ENCODE data around the gene DENR.
A peak's percentile ranks its signal among the peaks of the same experiment; 100 is the strongest.
"Not testable (repeated sequence)": the region's sequence is repeated elsewhere in the genome, so short reads cannot be mapped to it uniquely, and the experiment has no call there.

DENR gene, protein sequence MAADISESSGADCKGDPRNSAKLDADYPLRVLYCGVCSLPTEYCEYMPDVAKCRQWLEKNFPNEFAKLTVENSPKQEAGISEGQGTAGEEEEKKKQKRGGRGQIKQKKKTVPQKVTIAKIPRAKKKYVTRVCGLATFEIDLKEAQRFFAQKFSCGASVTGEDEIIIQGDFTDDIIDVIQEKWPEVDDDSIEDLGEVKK
- 69.7 to 70.1 reads per million in 2 donors for total RNA-seq

GRCh38 chr12:122752464-122753318, at the start of gene DENR:
Gene DENR, plus strand, starts transcription at chr12:122752824. Its CDS starts 878 bp downstream, at chr12:122753702.
- DNase-seq: peak; percentile 96

GRCh38 chr12:122702890-122703611, 49.6 kb upstream of the DENR start, which contains the start of gene HCAR2:
Gene HCAR2, minus strand, starts transcription at chr12:122703357. Its CDS starts 74 bp downstream, at chr12:122703283.
- not testable (repeated sequence) for DNase-seq

DNA sequence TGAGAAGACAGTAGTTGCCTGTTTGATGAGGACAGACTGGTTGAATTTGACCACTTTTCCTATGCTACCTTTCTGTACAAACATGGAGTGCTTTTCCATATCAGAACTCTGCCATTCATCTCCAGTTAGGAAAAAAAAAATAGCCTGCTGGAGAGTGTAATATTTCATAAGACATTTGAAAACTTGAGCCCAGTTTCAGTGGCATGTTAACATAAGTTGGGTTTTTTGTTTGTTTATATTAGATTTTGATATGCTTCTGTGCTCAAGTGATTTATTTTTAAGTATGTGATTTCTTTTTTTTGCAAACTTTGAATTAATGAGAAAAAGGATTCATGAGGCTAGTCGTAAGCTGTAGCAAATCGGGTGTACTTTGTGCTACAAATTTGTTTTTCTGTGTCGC, 48.8 kb upstream of the DENR start:
- not testable (repeated sequence) for DNase-seq

DNA sequence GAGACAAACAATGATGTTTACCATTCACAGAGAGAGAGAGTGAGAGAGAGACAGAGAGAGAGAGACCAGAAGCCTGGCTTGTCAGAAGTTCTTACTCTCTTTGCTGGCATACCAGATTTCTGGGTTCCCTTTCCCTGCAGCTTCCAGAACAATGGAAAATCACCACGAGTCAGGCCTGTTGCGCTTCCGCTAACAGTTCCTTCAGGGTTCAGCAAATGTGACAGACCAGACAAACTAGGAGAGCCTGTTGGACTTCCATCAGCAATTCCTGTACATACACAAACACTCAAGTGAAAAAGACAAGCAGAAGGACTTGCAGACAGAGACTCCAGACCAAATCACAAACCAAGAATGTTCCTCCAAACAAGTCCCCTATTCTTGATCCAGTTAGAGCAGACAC, 43.3 kb upstream of the DENR start:
- DNase-seq: not testable (repeated sequence)

- not testable (repeated sequence) for DNase-seq
These were observed 42.3 kb upstream of the DENR start for GRCh38 chr12:122710341-122710740.

DNA sequence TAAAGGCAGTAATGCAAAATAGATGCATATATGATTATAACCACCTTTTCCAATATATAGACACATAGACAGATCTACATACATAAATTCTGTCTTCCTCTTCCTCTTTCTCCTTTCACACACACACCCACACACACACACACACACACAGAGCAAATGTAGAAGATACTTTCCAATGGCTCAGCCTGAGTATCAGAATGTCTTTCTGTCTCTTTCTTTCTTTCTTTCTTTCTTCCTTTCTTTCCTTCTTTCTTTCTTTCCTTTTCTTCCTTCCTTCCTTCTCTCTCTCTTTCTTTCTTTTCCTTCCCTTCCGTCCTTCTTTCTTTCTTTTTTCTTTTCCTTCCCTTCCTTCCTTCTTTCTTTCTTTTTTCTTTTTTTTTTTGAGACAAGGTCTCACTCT, 41.4 kb upstream of the DENR start:
- not testable (repeated sequence) for DNase-seq

- DNase-seq: not testable (repeated sequence)
These were observed 39.0 kb upstream of the DENR start for GRCh38 chr12:122713491-122714188.

DNA sequence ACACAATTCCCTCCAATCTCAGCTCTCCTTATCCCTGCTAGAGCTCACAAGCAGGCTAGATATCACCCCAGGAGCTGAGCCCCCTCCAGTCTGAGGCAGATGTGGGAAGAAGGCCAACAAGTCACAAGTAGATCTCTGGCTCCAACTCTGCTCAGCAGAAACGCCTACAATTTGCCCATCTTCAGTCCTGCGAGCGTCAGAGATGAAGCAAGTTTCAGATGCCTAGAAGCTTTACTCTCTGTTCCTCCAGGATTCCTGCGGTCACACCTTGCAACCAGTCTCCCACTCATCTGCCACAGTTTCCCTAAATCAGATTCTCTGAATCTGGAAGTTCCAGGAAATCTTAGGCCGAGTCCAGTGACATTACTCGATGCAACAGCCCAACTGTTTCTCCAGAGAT, 37.4 kb upstream of the DENR start:
- DNase-seq: not testable (repeated sequence)

GRCh38 chr12:122716658-122717057, 36.0 kb upstream of the DENR start, which contains the start of gene HCAR3:
Gene HCAR3, minus strand, starts transcription at chr12:122716811. Its CDS starts 74 bp downstream, at chr12:122716737.
- not testable (repeated sequence) for DNase-seq

GRCh38 chr12:122721057-122721545, 31.5 kb upstream of the DENR start:
- DNase-seq: no peak

DNA sequence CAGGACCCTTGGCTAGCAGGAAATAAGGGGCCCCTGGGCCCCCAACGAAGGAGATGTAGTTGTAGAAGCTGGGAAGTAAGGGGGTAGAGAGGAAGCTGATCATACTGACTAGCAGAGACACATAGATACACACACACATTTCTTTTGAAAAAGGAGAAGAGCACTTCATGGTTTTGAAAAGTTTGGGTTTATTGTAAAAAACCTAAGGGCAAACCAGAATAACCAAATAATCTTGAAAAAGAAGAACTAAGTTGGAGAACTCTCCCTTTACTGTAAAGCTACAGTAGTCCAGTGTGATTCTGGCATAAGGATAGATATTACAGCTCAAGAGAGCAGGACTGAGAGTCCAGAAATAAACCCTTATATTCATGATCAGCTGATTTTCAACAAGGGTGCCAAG, 30.2 kb upstream of the DENR start:
- DNase-seq: no peak

DNA sequence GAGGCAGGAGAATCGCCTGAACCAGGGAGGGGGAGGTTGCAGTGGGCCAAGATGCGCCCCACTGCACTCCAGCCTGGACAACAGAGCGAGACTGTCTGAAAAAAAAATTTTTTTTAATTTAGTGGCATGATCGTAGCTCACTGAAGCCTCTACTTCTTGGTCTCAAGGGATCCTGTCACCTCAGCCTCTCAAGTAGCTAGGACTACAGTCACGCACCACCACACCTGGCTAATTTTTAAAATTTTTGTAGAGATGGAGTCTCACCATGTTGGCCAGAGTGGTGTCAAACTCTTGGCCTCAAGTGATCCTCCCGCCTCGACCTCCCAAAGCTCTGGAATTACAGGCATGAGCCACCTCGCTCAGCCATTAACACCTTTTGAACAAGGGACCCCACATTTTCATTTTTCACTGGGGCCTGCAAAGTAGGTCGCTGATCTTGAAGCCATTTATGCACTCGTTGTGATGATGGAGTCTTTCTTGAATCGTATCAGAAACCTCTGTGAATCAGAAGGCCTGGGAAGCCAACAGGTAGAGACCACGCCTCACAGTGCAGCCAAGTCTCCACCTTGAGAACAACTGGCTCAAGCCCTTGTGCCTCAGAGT, 27.9 kb upstream of the DENR start:
- DNase-seq: no peak

GRCh38 chr12:122725452-122726079, 27.1 kb upstream of the DENR start:
- no peak for DNase-seq

GRCh38 chr12:122726080-122726558, 26.5 kb upstream of the DENR start:
- no peak for DNase-seq

GRCh38 chr12:122729583-122730214, 22.9 kb upstream of the DENR start:
- no peak for DNase-seq

- DNase-seq: no peak
These were observed 22.2 kb upstream of the DENR start, which contains the start of gene HCAR1 for GRCh38 chr12:122730215-122731014. Gene HCAR1, minus strand, starts transcription at chr12:122730844. Its CDS starts 505 bp downstream, at chr12:122730339.

DNA sequence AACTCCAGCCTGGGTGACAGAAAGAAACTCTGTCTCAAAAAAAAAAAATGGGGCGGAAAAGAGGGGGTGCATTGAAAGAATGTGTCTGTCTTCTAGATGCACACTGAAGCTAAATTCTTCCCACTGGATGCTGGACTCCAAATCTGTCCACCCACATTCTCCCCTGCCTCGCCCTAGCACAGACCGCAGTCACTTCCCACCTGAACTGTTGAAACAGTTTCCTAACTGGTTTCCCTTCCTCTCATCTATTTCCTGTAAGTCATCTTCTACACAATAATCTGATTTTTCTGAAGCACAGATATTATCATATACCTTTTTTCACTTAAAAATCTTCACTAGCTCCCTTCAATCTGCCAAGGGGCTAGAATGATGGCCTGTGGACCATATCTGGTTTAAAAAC, 20.5 kb upstream of the DENR start:
- DNase-seq: no peak

GRCh38 chr12:122732611-122733010, 20.0 kb upstream of the DENR start:
- no peak for DNase-seq

DNA sequence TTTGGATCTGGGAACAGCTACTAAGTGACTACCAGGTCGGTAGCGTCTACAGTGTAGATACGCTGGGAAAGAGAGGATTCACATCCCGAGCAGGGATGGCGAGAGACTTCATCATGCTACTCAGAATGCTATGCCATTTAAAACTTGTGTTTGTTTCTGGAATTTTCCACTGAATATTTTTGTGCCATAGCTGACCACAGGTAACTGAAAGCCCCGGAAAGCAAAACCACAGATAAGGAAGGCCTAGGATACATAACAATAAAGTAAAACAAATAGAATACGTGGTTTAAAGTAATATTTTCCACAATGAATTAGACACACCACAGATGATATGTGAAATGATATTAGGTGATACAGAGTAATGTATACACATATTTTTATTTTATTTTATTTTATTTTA, 14.1 kb upstream of the DENR start:
- DNase-seq: no peak

GRCh38 chr12:122740351-122740750, 12.3 kb upstream of the DENR start:
- DNase-seq: no peak
